B cell (primary cell): ENCODE results near the gene TCHH. TPM values are rescaled to one million over a fixed set of nuclear protein-coding genes. Genes with fewer than 3 reads are reported as not detected.

ENCODE experiments used
- ATAC-seq: fragments of 200-7000 bp; cut with Tn5 transposase; one replicate; pipeline ENCODE4 v1.10.0; 2021; ENCODE audit warnings: low read depth, mild to moderate bottlenecking, moderate number of reproducible peaks, moderate library complexity
- CTCF ChIA-PET: fragments of 350-600 bp; sonication (Branson Sonifier 250); formaldehyde crosslinking; loops from one replicate; lab custom pipeline; 2021; ENCODE audit warnings: antibody characterized with exemption, inconsistent platforms; lab: Charles Lee
- POLR2A ChIA-PET: fragments of 350-600 bp; sonication (Branson Sonifier 250); formaldehyde crosslinking; loops from one replicate; lab custom pipeline; 2021; ENCODE audit warnings: antibody characterized with exemption; lab: Charles Lee
- DNase-seq: peaks from one replicate; pipeline ENCODE4 v3.0.0; 2013
- H2AFZ ChIP-seq: 2 replicates; pipeline ENCODE4 v1.6.1; 2012; ENCODE audit warnings: mild to moderate bottlenecking, low read depth, low read length; ENCODE audit not compliant: insufficient read depth, poor library complexity, severe bottlenecking
- H3K27ac ChIP-seq, 2 donors: 1 replicate in 1 of 2; 2 replicates in 1 of 2; pipeline ENCODE4 v1.5.1; 2012 to 2013; ENCODE audit warnings: low read length in 2 of 2, mild to moderate bottlenecking in 2 of 2, moderate library complexity in 1 of 2
- H3K27me3 ChIP-seq, 4 experiments: fragments of 200-600 bp in 1 of 4; sonication (generic) in 1 of 4; replicated peaks in 1 of 4; 1 replicate in 2 of 4; 2 replicates in 2 of 4; pipeline versions ENCODE4 v1.6.1 to v1.7.0; 2013 to 2016; ENCODE audit warnings: low read length in 3 of 4, mild to moderate bottlenecking in 2 of 4, mixed read lengths in 1 of 4, moderate library complexity in 1 of 4; ENCODE audit not compliant: insufficient read depth in 4 of 4, control insufficient read depth in 3 of 4; ENCODE audit errors: control extremely low read depth in 1 of 4
- H3K36me3 ChIP-seq, 2 experiments: replicated peaks in 1 of 2; 1 replicate in 1 of 2; 2 replicates in 1 of 2; pipeline versions ENCODE4 v1.6.1 to v1.7.1; 2013; ENCODE audit warnings: low read length in 1 of 2; ENCODE audit not compliant: insufficient read depth in 2 of 2, control insufficient read depth in 1 of 2; ENCODE audit errors: control extremely low read depth in 1 of 2, extremely low read depth in 1 of 2
- H3K4me1 ChIP-seq, 2 donors: fragments of 200-600 bp in 1 of 2; sonication (generic) in 1 of 2; 1 replicate in 1 of 2; 2 replicates in 1 of 2; pipeline versions ENCODE4 v1.5.1 to v1.6.1; 2013 to 2017; ENCODE audit warnings: low read length in 2 of 2; ENCODE audit not compliant: control insufficient read depth in 2 of 2, insufficient read depth in 2 of 2
- H3K4me2 ChIP-seq: replicated peaks from 2 replicates; pipeline ENCODE3; 2012; ENCODE audit warnings: mild to moderate bottlenecking, low read depth, low read length; ENCODE audit not compliant: poor library complexity, severe bottlenecking
- H3K4me3 ChIP-seq, 5 experiments: fragments of 200-600 bp in 1 of 5; sonication (generic) in 1 of 5; 1 replicate in 3 of 5; 2 replicates in 2 of 5; pipeline versions ENCODE4 v1.5.1 to v1.7.0; 2011 to 2016; ENCODE audit warnings: low read length in 4 of 5, mild to moderate bottlenecking in 4 of 5, low read depth in 2 of 5, control low read depth in 1 of 5, moderate library complexity in 1 of 5; ENCODE audit not compliant: insufficient read depth in 1 of 5; ENCODE audit errors: control extremely low read depth in 1 of 5, extremely low read depth in 1 of 5
- H3K79me2 ChIP-seq: fragments of 200-600 bp; sonication (generic); one replicate; pipeline ENCODE4 v1.6.0; 2016; ENCODE audit warnings: low read length; ENCODE audit not compliant: control insufficient read depth, insufficient read depth
- H3K9ac ChIP-seq: fragments of 200-600 bp; sonication (generic); 2 replicates; pipeline ENCODE4 v1.6.1; 2017; ENCODE audit warnings: mild to moderate bottlenecking, low read length, moderate library complexity
- H3K9me3 ChIP-seq, 3 donors: one replicate each; pipeline versions ENCODE4 v1.6.1 to v1.7.1; 2013; ENCODE audit warnings: low read length in 2 of 3; ENCODE audit not compliant: control insufficient read depth in 2 of 3, insufficient read depth in 1 of 3; ENCODE audit errors: control extremely low read depth in 1 of 3
- H4K20me1 ChIP-seq: 2 replicates; pipeline ENCODE4 v1.6.0; 2012; ENCODE audit warnings: mild to moderate bottlenecking, low read length; ENCODE audit not compliant: insufficient read depth, control insufficient read depth, poor library complexity, severe bottlenecking
- H3K27ac Mint-ChIP-seq: one replicate; pipeline ENCODE4 v1.8.0; 2021; ENCODE audit warnings: mixed read lengths
- H3K27me3 Mint-ChIP-seq: one replicate; pipeline ENCODE4 v1.8.0; 2021; ENCODE audit warnings: mixed read lengths
- H3K4me1 Mint-ChIP-seq: one replicate; pipeline ENCODE4 v1.8.0; 2021; ENCODE audit warnings: mixed read lengths
- H3K4me3 Mint-ChIP-seq: one replicate; pipeline ENCODE4 v1.8.0; 2021; ENCODE audit warnings: mixed read lengths
- H3K9me3 Mint-ChIP-seq: one replicate; pipeline ENCODE4 v1.8.0; 2022; ENCODE audit warnings: mixed read lengths; ENCODE audit not compliant: insufficient read depth
- EZH2 ChIP-seq: IDR thresholded peaks from 2 replicates; pipeline ENCODE4 v1.6.1; 2012; ENCODE audit warnings: borderline replicate concordance, low read depth, mild to moderate bottlenecking, moderate library complexity, low read length; ENCODE audit not compliant: insufficient read depth, poor library complexity, severe bottlenecking
- WGBS: methylation state at CpG from one replicate; pipeline ENCODE4 v1.1.5; 2013; ENCODE audit warnings: missing lambda C conversion rate; ENCODE audit not compliant: insufficient coverage; 5-methylcytosine and 5-hydroxymethylcytosine counted together
- intact Hi-C: fragments of 100-400 bp; cut with micrococcal nuclease; formaldehyde crosslinking; loops from one replicate; pipeline ENCODE4 v1.10.0; 2022
- polyA plus RNA-seq: library from polyadenylated mRNA; depleted of rRNA; stranded (reverse); fragments of >200 nt; gene quantifications from 2 replicates; pipeline ENCODE4 v1.2.3, GENCODE V29; 2012
- total RNA-seq, 2 donors: library from RNA; stranded (reverse); fragments of 120-200 nt in 1 of 2; gene quantifications; 1 replicate in 1 of 2; 2 replicates in 1 of 2; pipeline versions ENCODE4 v1.2.3 to v1.2.4, GENCODE V29; 2013 to 2022
- TF ChIP-seq, protein P1 (sequence below): fragments of 200-600 bp; IDR thresholded peaks from one replicate; pipeline ENCODE4 v1.8.0; 2022; ENCODE audit warnings: antibody characterized with exemption, mild to moderate bottlenecking

The TCHH gene
- total and polyA plus RNA-seq, 2 donors (not counting 1 experiment from before 2014, with no cell fraction given): not detected

DNA sequence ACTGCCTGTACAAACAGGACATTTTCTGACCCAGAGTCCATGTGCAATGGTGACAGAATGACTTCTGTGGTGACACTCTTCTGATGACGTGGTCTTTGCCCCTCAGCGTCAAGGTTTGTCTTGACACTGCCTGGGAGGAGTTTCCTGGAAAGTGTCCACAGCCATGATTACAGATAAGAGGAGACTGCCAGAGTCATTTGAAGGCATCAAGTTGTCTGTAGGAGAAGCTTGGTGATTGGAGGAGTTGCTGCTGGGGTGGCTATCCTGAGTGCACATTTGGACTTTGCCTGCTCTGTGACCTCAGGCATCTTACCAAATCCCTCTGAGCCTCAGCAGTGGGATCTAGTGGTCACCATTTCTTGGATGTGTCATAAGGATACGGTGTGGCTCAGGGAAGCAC, 44.1 kb downstream of the TCHH start:
- POLR2A ChIA-PET: no interaction called here
- CTCF ChIA-PET: no interaction called here
- H3K9me3 ChIP-seq: no peaks in the 10 kb centered on the region
- H3K27ac ChIP-seq: no peak overlapping the region
- H3K36me3 ChIP-seq: no peaks in the 10 kb centered on the region
- WGBS: 81% methylated on average over 3 of the region's 3 CpGs
- no peak overlapping the region for H3K4me2 ChIP-seq
- DNase-seq: no peak
- no peaks in the 10 kb centered on the region for H3K79me2 ChIP-seq
- Mint-ChIP-seq H3K9me3 (no peaks in the 10 kb centered on the region), H3K27ac (no peak overlapping the region), H3K4me3 (no peak overlapping the region), H3K4me1 (no peaks in the 10 kb centered on the region), H3K27me3 (peaks cover 60% of the 10 kb centered on the region)
- peaks cover 0 to 16% (median 3%) of the 10 kb centered on the region in 4 experiments for H3K27me3 ChIP-seq
- no peak for ATAC-seq
- no peaks in the 10 kb centered on the region for H3K4me1 ChIP-seq
- H3K4me3 ChIP-seq: no peak overlapping the region
- TF ChIP-seq, protein P1, sequence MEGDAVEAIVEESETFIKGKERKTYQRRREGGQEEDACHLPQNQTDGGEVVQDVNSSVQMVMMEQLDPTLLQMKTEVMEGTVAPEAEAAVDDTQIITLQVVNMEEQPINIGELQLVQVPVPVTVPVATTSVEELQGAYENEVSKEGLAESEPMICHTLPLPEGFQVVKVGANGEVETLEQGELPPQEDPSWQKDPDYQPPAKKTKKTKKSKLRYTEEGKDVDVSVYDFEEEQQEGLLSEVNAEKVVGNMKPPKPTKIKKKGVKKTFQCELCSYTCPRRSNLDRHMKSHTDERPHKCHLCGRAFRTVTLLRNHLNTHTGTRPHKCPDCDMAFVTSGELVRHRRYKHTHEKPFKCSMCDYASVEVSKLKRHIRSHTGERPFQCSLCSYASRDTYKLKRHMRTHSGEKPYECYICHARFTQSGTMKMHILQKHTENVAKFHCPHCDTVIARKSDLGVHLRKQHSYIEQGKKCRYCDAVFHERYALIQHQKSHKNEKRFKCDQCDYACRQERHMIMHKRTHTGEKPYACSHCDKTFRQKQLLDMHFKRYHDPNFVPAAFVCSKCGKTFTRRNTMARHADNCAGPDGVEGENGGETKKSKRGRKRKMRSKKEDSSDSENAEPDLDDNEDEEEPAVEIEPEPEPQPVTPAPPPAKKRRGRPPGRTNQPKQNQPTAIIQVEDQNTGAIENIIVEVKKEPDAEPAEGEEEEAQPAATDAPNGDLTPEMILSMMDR: no peak
- TF ChIP-seq EZH2: no peak
- H4K20me1 ChIP-seq: no peaks in the 10 kb centered on the region
- intact Hi-C loops: no loop called here
- no peak overlapping the region for H2AFZ ChIP-seq
- H3K9ac ChIP-seq: no peak overlapping the region

DNA sequence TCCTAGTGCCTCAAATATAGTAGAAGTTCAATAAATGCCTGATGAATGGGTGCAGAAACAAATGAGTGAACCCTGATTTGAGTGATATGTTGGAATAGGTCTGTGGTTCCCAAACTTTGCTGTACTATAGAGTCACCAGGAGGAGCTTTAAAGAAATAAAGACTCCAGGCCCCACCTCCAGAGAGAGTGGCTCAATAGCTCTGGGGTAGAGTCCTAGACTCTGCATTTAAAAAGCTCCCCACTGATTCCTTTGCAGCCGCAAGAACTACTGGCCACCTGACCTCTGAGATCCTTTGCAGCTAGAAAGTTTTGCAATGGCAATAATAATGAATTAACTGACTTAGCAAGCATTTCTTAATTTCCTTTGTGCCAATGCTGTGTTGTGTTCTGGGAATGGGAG, 47.3 kb downstream of the TCHH start:
- peaks cover 50% of the 10 kb centered on the region for H3K27me3 Mint-ChIP-seq
- H3K9me3 Mint-ChIP-seq: no peaks in the 10 kb centered on the region
- Histone ChIP-seq H4K20me1 (no peaks in the 10 kb centered on the region), H3K36me3 (no peaks in the 10 kb centered on the region), H3K9me3 (no peaks in the 10 kb centered on the region), H3K27ac (no peak overlapping the region), H3K4me2 (no peak overlapping the region), H2AFZ (no peak overlapping the region), H3K4me1 (no peaks in the 10 kb centered on the region), H3K4me3 (no peak overlapping the region), H3K27me3 (peaks cover 0 to 14% (median 4%) of the 10 kb centered on the region in 4 experiments), H3K79me2 (no peaks in the 10 kb centered on the region), H3K9ac (no peak overlapping the region)
- intact Hi-C loops: no loop called here
- no peak overlapping the region for H3K4me3 Mint-ChIP-seq
- no peak for DNase-seq
- TF ChIP-seq, protein P1: no peak
- TF ChIP-seq EZH2: no peak
- no peak overlapping the region for H3K27ac Mint-ChIP-seq
- H3K4me1 Mint-ChIP-seq: no peaks in the 10 kb centered on the region
- POLR2A ChIA-PET: no interaction called here
- CTCF ChIA-PET: interaction anchor here (1.7 kb wide), 1 partner anchor 15 kb away, joined by 5 read pairs; no protein-coding TSS in a partner anchor
- no CpG with 5 or more reads among the region's 1 CpG for WGBS
- ATAC-seq: no peak
